Measurements from ENCODE around the gene TNFAIP1.

- TF ChIP-seq CTCF (IDR thresholded peaks at IDR 0.05) (no peak), POLR2A (IDR thresholded peaks at IDR 0.05) (no peak)
Measured at GRCh38 chr17:28317099-28317965, 18.2 kb upstream of the TNFAIP1 start.
